ENCODE data around the gene CLCN5. TPM values are rescaled to one million over a fixed set of nuclear protein-coding genes. Genes with fewer than 3 reads are reported as not detected.
"Not testable (repeated sequence)": the region's sequence is repeated elsewhere in the genome, so short reads cannot be mapped to it uniquely, and the experiment has no call there.

CLCN5 gene
- total and polyA plus RNA-seq, 2 experiments from 2014 or later: 3.7 to 13.6 TPM

- no peak for TF ChIP-seq STAT1 (IDR thresholded peaks at IDR 0.05; ENCODE audit: unreplicated experiment)
Observed at GRCh38 chrX:50003927-50004326, 81.5 kb downstream of the CLCN5 start (continued).

- not testable (repeated sequence) for H2AFZ ChIP-seq; H3K36me3 Mint-ChIP-seq (ENCODE audit: low read depth); H4K20me1 ChIP-seq (replicated peaks; ENCODE audit: insufficient read depth); H3K4me2 ChIP-seq; H3K9me2 ChIP-seq (ENCODE audit: insufficient read depth); H3F3A ChIP-seq (replicated peaks; ENCODE audit: low read depth); H3K36me3 ChIP-seq (ENCODE audit: insufficient read depth); H3K79me2 ChIP-seq (replicated peaks; ENCODE audit: insufficient read depth); H3K27me3 ChIP-seq (ENCODE audit: insufficient read depth); H3K9me3 Mint-ChIP-seq; DNase-seq (ENCODE audit: low spot score); H3K27me3 Mint-ChIP-seq (ENCODE audit: insufficient read depth, low read depth, poor library complexity); H3K27ac ChIP-seq (ENCODE audit: low read depth)
- peak overlapping the region; percentile 59; the same call in 2 of the 3 replicates for H3K4me3 Mint-ChIP-seq
- H3K27ac Mint-ChIP-seq: peak overlapping the region; percentile 73; the same call in 1 of the 2 replicates
- H3K4me1 ChIP-seq (ENCODE audit: insufficient read depth): peaks cover 12% of the 10 kb centered on the region
- 0 out of 2 replicates have a peak overlapping the region, but pooled peaks have one; percentile 37 for H3K4me3 ChIP-seq
- peak; percentile 45; the same call in 2 of the 3 replicates for ATAC-seq
- peaks cover 24% of the 10 kb centered on the region for H3K4me1 Mint-ChIP-seq
Observed at GRCh38 chrX:50025591-50025990, 103.2 kb downstream of the CLCN5 start.

GRCh38 chrX:50035126-50035525 is 112.7 kb downstream of the CLCN5 start:
- no peaks in the 10 kb centered on the region for H3K4me1 ChIP-seq (ENCODE audit: insufficient read depth)
- Mint-ChIP-seq H3K27me3 (ENCODE audit: insufficient read depth, low read depth, poor library complexity) (no peaks in the 10 kb centered on the region), H3K4me3 (no peak overlapping the region), H3K9me3 (no peaks in the 10 kb centered on the region; the same call in 2 of the 3 replicates), H3K27ac (no peak overlapping the region), H3K4me1 (0 out of 3 replicates have a peak, but pooled peaks cover 5% of the 10 kb centered on the region), H3K36me3 (ENCODE audit: low read depth) (no peaks in the 10 kb centered on the region)
- no peaks in the 10 kb centered on the region for H3K36me3 ChIP-seq (ENCODE audit: insufficient read depth)
- DNase-seq (ENCODE audit: low spot score) (no peak), ATAC-seq (no peak)
- H2AFZ ChIP-seq: no peak overlapping the region
- H3K27me3 ChIP-seq (ENCODE audit: insufficient read depth): no peaks in the 10 kb centered on the region
- H3K9me2 ChIP-seq (ENCODE audit: insufficient read depth): no peaks in the 10 kb centered on the region
- no peak overlapping the region for H3K27ac ChIP-seq (ENCODE audit: low read depth)
- H4K20me1 ChIP-seq (replicated peaks; ENCODE audit: insufficient read depth): no peaks in the 10 kb centered on the region
- H3K4me2 ChIP-seq: no peak overlapping the region
- H3K4me3 ChIP-seq: no peak overlapping the region
- TF ChIP-seq POLR2AphosphoS5 (IDR thresholded peaks at IDR 0.05; ENCODE audit: low read depth): no peak
- TF ChIP-seq CREB1 (CRISPR knock-in tag; IDR thresholded peaks at IDR 0.05; ENCODE audit: low read depth): no peak
- TF ChIP-seq JUNB (IDR thresholded peaks at IDR 0.05; ENCODE audit: unreplicated experiment): no peak
- no peak for TF ChIP-seq NANOG (IDR thresholded peaks at IDR 0.05; ENCODE audit: borderline replicate concordance)
- TF ChIP-seq REST (IDR thresholded peaks at IDR 0.05; ENCODE audit: unreplicated experiment): no peak
- no peak for TF ChIP-seq STAT1 (IDR thresholded peaks at IDR 0.05; ENCODE audit: unreplicated experiment)
- TF ChIP-seq ETS1 (IDR thresholded peaks at IDR 0.05): no peak
- no peak for TF ChIP-seq EZH2 (IDR thresholded peaks at IDR 0.05; ENCODE audit: low read depth, unreplicated experiment)
- TF ChIP-seq ZNF462 (CRISPR knock-in tag; IDR thresholded peaks at IDR 0.05): no peak
- no peak for TF ChIP-seq ZNF114 (CRISPR knock-in tag; IDR thresholded peaks at IDR 0.05)
- H3K79me2 ChIP-seq (replicated peaks; ENCODE audit: insufficient read depth): no peaks in the 10 kb centered on the region
- no peaks in the 10 kb centered on the region for H3F3A ChIP-seq (replicated peaks; ENCODE audit: low read depth)
